SH-SY5Y (cell line): ENCODE measurements around the gene BIN1.

Source experiments
- GATA2 ChIP-seq: IDR thresholded peaks from 2 replicates; pipeline ENCODE4 v1.6.1; 2011; ENCODE audit warnings: mild to moderate bottlenecking, low read depth, low read length
- GATA3 ChIP-seq: IDR thresholded peaks from 2 replicates; pipeline ENCODE4 v1.6.1; 2011; ENCODE audit warnings: low read depth, mild to moderate bottlenecking, low read length, moderate library complexity

DNA sequence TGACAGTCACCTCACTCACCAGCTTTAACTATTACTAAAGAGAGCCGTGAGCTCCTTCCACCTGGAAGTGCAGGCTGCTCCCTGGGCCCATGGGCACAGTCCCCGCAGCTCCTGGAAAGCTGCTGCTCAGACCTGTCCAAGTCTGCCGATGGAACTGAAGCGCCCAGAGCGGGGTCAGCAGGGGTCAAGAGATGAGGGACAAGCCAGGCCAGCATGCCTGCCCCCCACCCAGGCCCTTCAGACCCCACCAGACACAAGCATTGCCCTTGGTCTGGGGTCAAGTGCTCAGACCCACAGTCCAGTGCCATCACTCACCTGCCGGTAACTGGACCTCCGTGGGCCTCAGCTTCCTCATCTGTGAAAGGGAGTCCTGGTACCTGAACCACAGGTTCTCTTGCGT is 59.9 kb downstream of the BIN1 start:
- TF ChIP-seq GATA3 (no peak), GATA2 (no peak)
